Endothelial cell of umbilical vein (primary cell): ENCODE results near the gene UROC1.

Experiments used
- CTCF ChIP-seq, 2 donors: IDR thresholded peaks; 1 replicate in 1 of 2; 2 replicates in 1 of 2; pipeline ENCODE4 v1.5.1; 2011; ENCODE audit warnings: low read length in 2 of 2, mild to moderate bottlenecking in 2 of 2, moderate library complexity in 2 of 2, control low read depth in 1 of 2, inconsistent platforms in 1 of 2, low read depth in 1 of 2; ENCODE audit not compliant: insufficient read depth in 1 of 2; ENCODE audit errors: extremely low read depth in 1 of 2
- EZH2 ChIP-seq: IDR thresholded peaks from 2 replicates; pipeline ENCODE4 v1.6.1; 2012; ENCODE audit warnings: borderline replicate concordance, low read depth, mild to moderate bottlenecking, moderate library complexity, low read length, inconsistent platforms; ENCODE audit not compliant: severe bottlenecking
- GATA2 ChIP-seq: IDR thresholded peaks from 2 replicates; pipeline ENCODE4 v1.7.0; 2011; ENCODE audit warnings: low read depth, mild to moderate bottlenecking, moderate library complexity, mixed read lengths, low read length; ENCODE audit not compliant: insufficient read length, insufficient read depth
- POLR2A ChIP-seq: IDR thresholded peaks from 2 replicates; pipeline ENCODE4 v1.6.1; 2012; ENCODE audit warnings: low read depth, mild to moderate bottlenecking, control low read depth, low read length

GRCh38 chr3:126482503-126483255 is 34.9 kb downstream of the UROC1 start:
- TF ChIP-seq CTCF (IDR thresholded peaks at IDR 0.05; ENCODE audit: extremely low read depth in 1 of 2, insufficient read depth in 1 of 2, low read depth in 1 of 2, low read length in 2 of 2) (no peak), GATA2 (no peak), POLR2A (no peak), EZH2 (no peak)
